ENCODE results near the gene SAMD13.
"Not testable (repeated sequence)": the region's sequence is repeated elsewhere in the genome, so short reads cannot be mapped to it uniquely, and the experiment has no call there.

SAMD13 gene

GRCh38 chr1:84287389-84287788 is 14.1 kb upstream of the SAMD13 start:
- not testable (repeated sequence) for DNase-seq

GRCh38 chr1:84289169-84289785 is 12.2 kb upstream of the SAMD13 start:
- no peak for DNase-seq

- DNase-seq, result no peak
Measured at GRCh38 chr1:84291882-84292655, 9.4 kb upstream of the SAMD13 start.

GRCh38 chr1:84293766-84294165 is 7.7 kb upstream of the SAMD13 start:
- DNase-seq, result peak; percentile 29 to 53 (median 43)

- no peak for DNase-seq
Measured at GRCh38 chr1:84294751-84295150, 6.8 kb upstream of the SAMD13 start.

- no peak for DNase-seq
Measured at GRCh38 chr1:84297546-84298244, 3.8 kb upstream of the SAMD13 start.

- DNase-seq, result peak; percentile 46 to 77 (median 59)
Measured at GRCh38 chr1:84298328-84298683, 3.2 kb upstream of the SAMD13 start.

GRCh38 chr1:84298684-84299535 is 2.6 kb upstream of the SAMD13 start:
- DNase-seq, result peak; percentile 27 to 59 (median 34)

- DNase-seq, result peak; percentile 42 to 57 (median 50)
Measured at GRCh38 chr1:84299536-84300170, 1.9 kb upstream of the SAMD13 start.

GRCh38 chr1:84300501-84300900 is 1.0 kb upstream of the SAMD13 start:
- no peak for DNase-seq

- no peak for DNase-seq
Measured at GRCh38 chr1:84301785-84302385, 377 bp downstream of the SAMD13 start.

- no peak for DNase-seq
Measured at GRCh38 chr1:84303314-84303830, 1.9 kb downstream of the SAMD13 start.

GRCh38 chr1:84307398-84307797 is 5.9 kb downstream of the SAMD13 start:
- DNase-seq, result no peak

- DNase-seq, result no peak
Measured at GRCh38 chr1:84311296-84311695, 9.8 kb downstream of the SAMD13 start.

- DNase-seq, result no peak
Measured at GRCh38 chr1:84319662-84320061, 18.2 kb downstream of the SAMD13 start.

GRCh38 chr1:84327830-84328229 is 26.3 kb downstream of the SAMD13 start:
- DNase-seq, result no peak

GRCh38 chr1:84330125-84330984 is 28.8 kb downstream of the SAMD13 start:
- DNase-seq, result no peak

GRCh38 chr1:84339503-84339902 is 38.0 kb downstream of the SAMD13 start:
- DNase-seq, result peak; percentile 57 to 64 (median 60)

- peak; percentile 76 to 85 (median 80) for DNase-seq
Measured at GRCh38 chr1:84344286-84344685, 42.8 kb downstream of the SAMD13 start.

- no peak for DNase-seq
Measured at GRCh38 chr1:84345220-84345619, 43.7 kb downstream of the SAMD13 start.

All from suppressor macrophage treated with lipopolysaccharide for 1 hour (primary cell).